Gastrocnemius medialis (tissue), 4 donors: Measurements from ENCODE around the gene NDUFB5. TPM values are rescaled to one million over a fixed set of nuclear protein-coding genes. Genes with fewer than 3 reads are reported as not detected.

ENCODE experiments used
- ATAC-seq, 2 donors: fragments of 150-250 bp; one replicate each; pipeline ENCODE4 v1.9.1; 2016
- DNase-seq, 2 donors: peaks; one replicate each; pipeline ENCODE4 v3.0.0-alpha.2; 2019
- H3K27ac ChIP-seq, 4 donors: fragments of 200-600 bp; sonication (generic); 1 replicate in 1 of 4; 2 replicates in 3 of 4; pipeline ENCODE4 v1.5.1; 2016 to 2018; ENCODE audit warnings: mild to moderate bottlenecking in 2 of 4, moderate library complexity in 1 of 4
- H3K27me3 ChIP-seq, 3 donors: fragments of 200-600 bp; sonication (generic) in 2 of 3; 1 replicate in 1 of 3; 2 replicates in 2 of 3; pipeline versions ENCODE4 v1.5.1 to v1.6.0; 2016 to 2019; ENCODE audit warnings: mild to moderate bottlenecking in 1 of 3, moderate library complexity in 1 of 3
- H3K36me3 ChIP-seq, 2 donors: fragments of 200-600 bp; sonication (generic) in 1 of 2; one replicate each; pipeline ENCODE4 v1.5.1; 2017 to 2018
- H3K4me1 ChIP-seq, 2 donors: fragments of 200-600 bp; sonication (generic) in 1 of 2; one replicate each; pipeline ENCODE4 v1.5.1; 2016 to 2017; ENCODE audit warnings: mild to moderate bottlenecking in 2 of 2
- H3K4me3 ChIP-seq, 4 donors: fragments of 200-600 bp; sonication (generic) in 3 of 4; 1 replicate in 1 of 4; 2 replicates in 3 of 4; pipeline ENCODE4 v1.5.1; 2016 to 2019; ENCODE audit warnings: mild to moderate bottlenecking in 2 of 4
- H3K9me3 ChIP-seq, 3 donors: fragments of 200-600 bp; sonication (generic) in 2 of 3; 1 replicate in 1 of 3; 2 replicates in 2 of 3; pipeline ENCODE4 v1.5.1; 2016 to 2019
- CTCF ChIP-seq, 5 experiments: fragments of 450-650 bp in 3 of 5; fragments of 200-600 bp in 2 of 5; sonication (generic) in 2 of 5; IDR thresholded peaks in 4 of 5; conservative IDR thresholded peaks in 1 of 5; 1 replicate in 4 of 5; 2 replicates in 1 of 5; pipeline ENCODE4 v1.5.1; 2016 to 2019; ENCODE audit warnings: antibody characterized with exemption in 5 of 5, mild to moderate bottlenecking in 3 of 5, moderate library complexity in 3 of 5
- POLR2A ChIP-seq, 2 donors: fragments of 450-650 bp; IDR thresholded peaks; one replicate each; pipeline ENCODE4 v1.6.1; 2017; ENCODE audit warnings: antibody characterized with exemption in 2 of 2, mild to moderate bottlenecking in 2 of 2, moderate library complexity in 2 of 2
- in situ Hi-C, 4 donors: fragments of 200-750 bp; cut with MboI; loops; one replicate each; pipeline versions ENCODE4 v1.15.0 to v1.8.0; 2017; ENCODE audit warnings: low sequenced_read_pairs in 4 of 4
- intact Hi-C: fragments of 100-400 bp; cut with DNase I; formaldehyde crosslinking; loops from one replicate; pipeline ENCODE4 v1.15.1; 2023; ENCODE audit warnings: low total_unique reads
- total RNA-seq, 4 donors: library from RNA; depleted of rRNA; stranded (reverse); fragments of >200 nt; gene quantifications; one replicate each; pipeline versions ENCODE4 v1.1.0 to v1.2.3, GENCODE V29; 2016

Gene NDUFB5
- total RNA-seq, 4 donors from 2014 or later: 127 to 348 (median 179) TPM

- Histone ChIP-seq H3K27me3 (no peaks in the 10 kb centered on the region), H3K4me1 (peaks cover 0 to 2% of the 10 kb centered on the region in 2 donors), H3K4me3 (no peak overlapping the region), H3K36me3 (peaks cover 4 to 40% of the 10 kb centered on the region in 2 donors), H3K9me3 (no peaks in the 10 kb centered on the region), H3K27ac (no peak overlapping the region)
- in situ Hi-C loops (loop anchor here in 1 of 4 donors (25.0 kb wide), 1 partner anchor 478 kb away; the partner anchor contains the start of gene PIK3CA), intact Hi-C loops (no loop called here)
- DNase-seq (no peak), ATAC-seq (no peak)
- TF ChIP-seq CTCF (IDR thresholded peaks at IDR 0.05 in 4 of 5, conservative IDR thresholded peaks at IDR 0.05 in 1 of 5) (no peak), POLR2A (IDR thresholded peaks at IDR 0.05) (no peak)
Observed at GRCh38 chr3:179615458-179616173, 11.0 kb downstream of the NDUFB5 start.

DNA sequence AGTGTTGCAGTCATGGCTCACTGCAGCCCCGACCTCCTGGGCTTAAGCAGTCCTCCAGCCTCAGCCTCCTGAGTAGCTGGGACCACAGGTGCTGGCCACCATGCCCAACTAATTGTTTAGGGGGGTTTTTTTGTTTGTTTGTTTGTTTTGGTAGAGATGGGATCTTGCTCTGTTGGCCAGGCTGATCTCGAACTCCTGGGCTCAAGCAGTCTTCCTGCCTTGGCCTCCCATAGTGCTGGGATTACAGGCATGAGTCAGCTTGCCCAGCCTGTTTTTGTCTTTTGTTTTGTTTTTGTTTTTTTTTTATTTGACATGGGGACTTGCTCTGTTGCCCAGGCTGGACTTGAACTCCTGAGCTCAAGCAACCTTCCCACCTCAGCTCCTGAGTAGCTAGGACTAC, 17.4 kb downstream of the NDUFB5 start:
- TF ChIP-seq POLR2A (IDR thresholded peaks at IDR 0.05): no peak
- no peak for TF ChIP-seq CTCF (IDR thresholded peaks at IDR 0.05 in 4 of 5, conservative IDR thresholded peaks at IDR 0.05 in 1 of 5)
- ATAC-seq (no peak), DNase-seq (no peak)
- no peaks in the 10 kb centered on the region for H3K27me3 ChIP-seq
- H3K27ac ChIP-seq: no peak overlapping the region
- H3K4me3 ChIP-seq: no peak overlapping the region
- in situ Hi-C loops: loop anchor here in 1 of 4 donors (25.0 kb wide), 1 partner anchor 485 kb away; the partner anchor contains the start of gene PIK3CA
- intact Hi-C loops: no loop called here
- H3K4me1 ChIP-seq: no peaks in the 10 kb centered on the region
- H3K9me3 ChIP-seq: no peaks in the 10 kb centered on the region
- H3K36me3 ChIP-seq: peaks cover 9 to 77% of the 10 kb centered on the region in 2 donors

DNA sequence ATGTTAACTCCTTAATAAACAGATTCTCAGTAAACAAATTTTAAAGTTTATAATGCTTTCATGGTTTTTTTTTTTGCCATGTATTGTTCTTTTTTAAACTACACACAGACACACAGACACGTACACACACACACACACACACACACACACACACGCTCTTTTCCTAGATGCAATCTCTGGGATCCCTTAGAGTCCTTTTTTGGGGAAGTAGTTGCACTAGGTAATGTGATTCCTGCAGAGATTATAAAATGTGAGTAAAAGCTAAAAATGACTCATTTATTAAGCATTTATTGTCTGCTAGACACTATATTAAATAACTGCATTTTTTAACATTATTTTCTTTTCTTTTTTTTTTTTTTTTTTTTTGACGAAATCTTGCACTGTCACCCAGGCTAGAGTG, 19.9 kb downstream of the NDUFB5 start:
- no peaks in the 10 kb centered on the region for H3K9me3 ChIP-seq
- peaks cover 6 to 58% of the 10 kb centered on the region in 2 donors for H3K36me3 ChIP-seq
- in situ Hi-C loops: loop anchor here in 1 of 4 donors (25.0 kb wide), 1 partner anchor 487 kb away; the partner anchor contains the start of gene PIK3CA
- H3K4me3 ChIP-seq: no peak overlapping the region
- no peak for DNase-seq
- no peaks in the 10 kb centered on the region for H3K4me1 ChIP-seq
- no peaks in the 10 kb centered on the region for H3K27me3 ChIP-seq
- intact Hi-C loops: no loop called here
- ATAC-seq: no peak
- no peak overlapping the region for H3K27ac ChIP-seq
- TF ChIP-seq POLR2A (IDR thresholded peaks at IDR 0.05) (no peak), CTCF (IDR thresholded peaks at IDR 0.05 in 4 of 5, conservative IDR thresholded peaks at IDR 0.05 in 1 of 5) (no peak)

DNA sequence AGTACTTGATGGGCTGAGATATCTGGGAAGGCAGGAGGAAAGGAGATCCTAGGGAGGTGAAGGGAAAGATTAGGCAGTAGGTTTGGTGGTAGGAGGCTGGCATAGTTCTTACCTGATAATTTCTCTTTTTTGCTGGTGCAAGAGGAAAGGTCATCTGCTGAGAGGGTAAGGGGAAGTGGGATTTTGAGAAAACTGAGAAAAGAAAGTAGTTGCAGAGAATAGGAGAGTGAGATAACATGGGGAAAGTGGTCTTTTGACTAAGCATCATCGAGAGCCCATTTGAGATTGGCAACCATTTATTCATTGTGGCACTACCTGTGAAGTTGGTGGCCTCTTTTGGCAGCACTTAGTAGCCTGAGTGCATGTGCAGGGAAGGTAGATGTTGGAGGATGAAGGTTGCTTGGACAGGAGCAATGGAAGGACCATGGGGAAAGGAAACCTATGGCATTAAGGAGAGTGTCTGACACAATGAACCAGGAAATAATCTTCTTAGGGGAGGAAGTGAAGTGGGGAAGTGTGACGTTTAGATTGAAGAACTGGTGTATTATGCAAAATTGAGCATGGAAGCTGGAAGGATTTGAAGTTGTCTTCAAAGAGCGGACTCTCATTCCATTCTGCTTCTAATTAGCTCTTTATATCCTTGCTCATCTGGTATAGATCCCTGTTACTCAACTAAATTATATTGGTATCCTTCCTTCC, 26.3 kb downstream of the NDUFB5 start:
- Histone ChIP-seq H3K27me3 (no peaks in the 10 kb centered on the region), H3K4me1 (no peaks in the 10 kb centered on the region), H3K27ac (no peak overlapping the region), H3K36me3 (peaks cover 0 to 3% of the 10 kb centered on the region in 2 donors), H3K9me3 (no peaks in the 10 kb centered on the region), H3K4me3 (no peak overlapping the region)
- intact Hi-C loops: no loop called here
- TF ChIP-seq POLR2A (IDR thresholded peaks at IDR 0.05): no peak
- no peak for TF ChIP-seq CTCF (IDR thresholded peaks at IDR 0.05 in 4 of 5, conservative IDR thresholded peaks at IDR 0.05 in 1 of 5)
- DNase-seq (no peak), ATAC-seq (no peak)
- in situ Hi-C loops: no loop called here
